SIG-M5 (cell line): ENCODE results near the gene PIP5K1A.
"Not testable (repeated sequence)": the region's sequence is repeated elsewhere in the genome, so short reads cannot be mapped to it uniquely, and the experiment has no call there.

Experiments used
- DNase-seq: peaks from one replicate; lab custom pipeline; 2025; lab: John Stamatoyannopoulos, UW

Gene PIP5K1A

DNA sequence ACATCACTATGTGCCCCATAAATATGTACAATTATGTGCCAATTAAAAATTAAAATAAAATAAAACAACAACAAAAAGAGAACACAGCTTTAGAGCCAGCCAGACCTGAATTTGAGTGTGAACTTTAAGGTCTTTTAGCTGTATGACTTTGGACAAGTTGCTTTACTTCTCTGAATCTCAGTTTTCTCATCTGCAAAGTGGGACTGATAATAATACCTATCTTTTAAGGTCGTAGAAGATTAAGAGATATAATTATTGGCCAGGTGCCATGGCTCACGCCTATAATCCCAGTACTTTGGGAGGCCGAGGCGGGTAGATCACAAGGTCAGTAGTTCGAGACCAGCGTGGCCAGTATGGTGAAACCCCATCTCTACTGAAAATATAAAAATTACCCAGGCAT is 5.0 kb upstream of the PIP5K1A start:
- no peak for DNase-seq

DNA sequence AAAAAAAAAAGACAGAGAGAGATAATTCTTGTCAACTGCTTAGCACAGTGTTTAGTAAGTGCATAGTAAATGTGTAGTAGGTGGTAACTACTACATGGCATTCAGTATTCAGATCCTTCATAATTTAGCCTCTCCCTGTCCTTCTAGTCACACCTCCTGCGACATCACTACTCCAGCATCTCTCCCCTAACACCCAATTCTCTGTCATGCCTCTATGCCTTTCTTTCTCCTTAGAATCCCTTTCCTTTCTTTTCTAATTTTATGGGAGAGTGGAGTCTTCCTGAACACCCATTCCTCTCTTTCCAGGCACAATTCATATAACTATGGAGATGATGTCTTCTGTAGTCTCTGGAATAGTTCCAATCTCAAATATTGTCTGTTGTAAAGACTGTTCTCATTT is 4.5 kb upstream of the PIP5K1A start:
- no peak for DNase-seq

DNA sequence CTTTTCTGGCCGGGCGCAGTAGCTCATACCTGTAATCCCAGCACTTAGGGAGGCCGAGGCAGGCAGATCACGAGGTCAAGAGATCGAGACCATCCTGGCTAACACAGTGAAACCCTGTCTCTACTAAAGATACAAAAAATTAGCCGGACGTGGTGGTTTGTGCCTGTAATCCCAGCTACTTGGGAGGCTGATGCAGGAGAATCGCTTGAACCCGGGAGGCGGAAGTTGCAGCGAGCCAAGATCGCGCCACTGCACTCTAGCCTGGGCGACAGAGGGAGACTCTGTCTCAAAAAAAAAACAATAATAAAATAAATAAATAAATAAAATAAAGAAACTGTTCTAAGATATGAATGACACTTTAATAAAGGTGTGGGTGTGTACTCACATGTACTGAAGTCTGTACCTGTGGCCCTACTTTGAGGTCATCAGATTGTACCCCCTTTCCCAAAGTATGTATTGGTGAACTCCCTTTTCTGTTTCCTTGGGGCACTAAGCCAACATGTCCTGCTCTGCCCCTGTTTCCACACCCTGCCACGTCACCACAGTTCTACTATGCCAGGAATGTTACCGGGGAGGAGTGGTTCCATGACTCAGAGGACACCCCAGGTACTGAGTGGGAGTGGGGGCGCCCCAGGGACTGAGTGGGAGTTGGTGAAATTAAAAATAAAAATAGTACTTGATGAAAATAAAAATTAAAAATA is 3.3 kb upstream of the PIP5K1A start:
- DNase-seq: not testable (repeated sequence)

DNA sequence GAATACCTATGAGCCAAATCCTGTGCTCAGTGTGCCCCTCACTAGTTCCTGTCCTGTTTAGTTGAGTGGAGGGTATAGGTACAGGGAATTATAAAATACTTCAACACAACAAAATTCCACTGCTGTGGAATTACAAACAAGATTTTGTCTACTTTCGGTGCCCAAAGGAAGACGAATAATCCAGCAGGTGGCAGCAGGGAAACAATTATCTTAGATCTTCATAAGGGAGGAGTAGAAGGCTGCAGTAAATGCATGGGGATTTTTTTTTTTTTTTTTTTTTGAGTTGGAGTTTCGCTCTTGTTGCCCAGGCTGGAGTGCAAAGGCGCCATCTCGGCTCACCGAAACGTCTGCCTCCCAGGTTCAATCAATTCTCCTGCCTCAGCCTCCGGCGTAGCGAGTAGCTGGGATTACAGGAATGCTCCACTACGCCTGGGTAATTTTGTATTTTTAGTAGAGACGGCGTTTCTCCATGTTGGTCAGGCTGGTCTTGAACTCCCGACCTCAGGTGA is 2.0 kb upstream of the PIP5K1A start:
- DNase-seq: peak; percentile 54

GRCh38 chr1:151197863-151198253 is 494 bp upstream of the PIP5K1A start:
- DNase-seq: no peak

GRCh38 chr1:151199873-151200581 is 1.7 kb downstream of the PIP5K1A start:
- no peak for DNase-seq

GRCh38 chr1:151205381-151205965 is 7.1 kb downstream of the PIP5K1A start:
- not testable (repeated sequence) for DNase-seq

- DNase-seq: no peak
Observed at GRCh38 chr1:151210830-151211229, 12.5 kb downstream of the PIP5K1A start.

DNA sequence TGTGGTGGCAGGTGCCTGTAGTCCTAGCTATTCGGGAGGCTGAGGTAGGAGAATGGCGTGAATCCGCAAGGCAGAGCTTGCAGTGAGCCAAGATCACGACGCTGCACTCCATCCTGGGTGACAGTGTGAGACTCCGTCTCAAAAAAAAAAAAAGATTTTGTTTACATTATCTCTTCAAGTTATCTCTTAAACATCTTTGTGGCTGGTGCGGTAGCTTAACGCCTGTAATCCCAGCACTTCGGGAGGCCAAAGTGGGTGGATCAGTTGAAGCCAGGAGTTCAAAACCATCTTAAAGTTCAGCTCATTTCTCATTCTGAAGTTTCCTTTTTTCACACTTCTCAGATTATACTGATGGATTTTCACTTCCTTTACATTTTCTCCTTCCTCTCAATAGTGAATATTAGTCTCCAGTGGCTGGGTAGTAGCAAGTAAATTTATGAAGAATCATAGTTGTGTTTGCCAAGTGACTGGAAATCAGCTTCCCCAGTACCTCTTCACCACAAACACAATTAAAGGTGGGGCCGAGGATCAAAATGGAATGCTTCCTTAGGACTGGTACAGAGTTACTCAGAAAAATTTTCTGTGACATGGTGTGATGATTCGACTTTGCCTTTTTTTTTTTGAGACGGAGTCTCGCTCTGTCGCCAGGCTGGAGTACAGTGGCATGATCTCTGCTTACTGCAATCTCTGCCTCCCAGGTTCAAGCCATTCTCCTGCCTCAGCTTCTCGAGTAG is 13.8 kb downstream of the PIP5K1A start:
- no peak for DNase-seq

DNA sequence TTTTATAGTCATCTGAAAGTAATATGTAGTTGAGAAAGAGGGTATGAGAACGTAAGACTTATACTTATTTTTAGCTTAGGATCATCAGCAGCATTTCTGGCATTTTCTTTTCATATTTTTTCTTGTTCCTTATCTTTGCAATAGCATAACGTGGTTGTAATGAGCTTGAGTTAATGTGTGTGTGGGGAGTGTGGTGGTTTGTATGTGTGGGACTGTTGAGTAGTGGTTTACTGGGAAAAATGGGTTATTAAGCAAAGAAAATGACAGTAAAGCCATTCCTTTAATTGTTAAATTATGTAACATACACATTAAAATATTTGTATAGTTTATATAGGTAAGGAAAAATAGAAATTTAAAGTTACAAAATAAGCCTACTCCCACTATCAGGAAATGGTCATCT is 15.2 kb downstream of the PIP5K1A start:
- DNase-seq: no peak

- DNase-seq: no peak
Observed at GRCh38 chr1:151221616-151222015, 23.3 kb downstream of the PIP5K1A start.

DNA sequence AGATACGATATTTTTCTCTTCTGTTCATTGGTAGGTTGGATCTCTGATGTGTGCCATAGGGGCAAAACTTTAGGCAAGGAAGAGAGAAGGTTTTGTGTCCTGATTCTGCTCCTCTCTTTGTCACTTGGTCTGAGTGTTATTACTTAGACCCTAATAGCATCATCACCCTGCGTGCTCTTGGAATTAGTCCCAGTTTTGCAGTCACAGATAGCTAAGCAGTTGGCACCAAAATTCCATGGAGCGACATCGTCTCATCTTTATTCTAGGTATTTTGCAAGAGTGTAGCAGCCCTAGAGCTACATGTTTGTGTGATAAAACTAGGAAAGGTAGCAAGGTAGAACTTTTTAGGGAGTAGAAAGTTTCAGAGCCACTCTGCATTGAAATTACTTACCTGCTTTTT is 23.8 kb downstream of the PIP5K1A start:
- DNase-seq: no peak

GRCh38 chr1:151235235-151235634 is 36.9 kb downstream of the PIP5K1A start:
- no peak for DNase-seq

GRCh38 chr1:151237678-151238466 is 39.5 kb downstream of the PIP5K1A start:
- DNase-seq: no peak

DNA sequence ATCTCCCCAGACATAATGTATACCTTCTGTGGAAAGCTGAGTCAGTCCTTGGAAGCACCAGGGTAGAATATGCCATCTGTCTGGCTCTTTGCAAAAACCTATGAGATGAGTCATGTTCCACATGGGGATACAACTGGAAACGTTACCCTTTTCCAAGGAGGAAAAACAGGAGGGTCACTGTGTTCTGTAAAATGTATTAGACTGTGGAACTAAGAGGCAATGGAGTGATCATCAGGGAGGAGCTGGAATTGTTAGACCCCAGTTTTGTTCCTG is 40.1 kb downstream of the PIP5K1A start:
- DNase-seq: no peak

DNA sequence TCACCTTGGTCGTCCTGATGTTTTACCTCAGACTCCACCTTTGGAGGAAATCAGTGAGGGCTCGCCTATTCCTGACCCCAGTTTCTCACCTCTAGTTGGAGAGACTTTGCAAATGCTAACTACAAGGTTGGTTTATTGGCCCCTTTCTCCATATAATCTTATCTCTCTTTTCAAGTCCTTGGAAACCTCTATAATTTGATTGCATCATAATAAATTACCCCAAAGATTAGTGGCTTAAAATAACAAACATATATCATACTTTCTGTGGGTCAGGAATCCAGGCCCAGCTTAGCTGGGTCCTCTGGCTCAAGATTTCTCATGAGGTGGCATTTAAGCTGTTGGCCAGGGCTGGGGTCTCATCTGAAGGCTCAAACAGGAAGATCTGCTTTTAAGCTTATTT is 44.1 kb downstream of the PIP5K1A start:
- DNase-seq: no peak

DNA sequence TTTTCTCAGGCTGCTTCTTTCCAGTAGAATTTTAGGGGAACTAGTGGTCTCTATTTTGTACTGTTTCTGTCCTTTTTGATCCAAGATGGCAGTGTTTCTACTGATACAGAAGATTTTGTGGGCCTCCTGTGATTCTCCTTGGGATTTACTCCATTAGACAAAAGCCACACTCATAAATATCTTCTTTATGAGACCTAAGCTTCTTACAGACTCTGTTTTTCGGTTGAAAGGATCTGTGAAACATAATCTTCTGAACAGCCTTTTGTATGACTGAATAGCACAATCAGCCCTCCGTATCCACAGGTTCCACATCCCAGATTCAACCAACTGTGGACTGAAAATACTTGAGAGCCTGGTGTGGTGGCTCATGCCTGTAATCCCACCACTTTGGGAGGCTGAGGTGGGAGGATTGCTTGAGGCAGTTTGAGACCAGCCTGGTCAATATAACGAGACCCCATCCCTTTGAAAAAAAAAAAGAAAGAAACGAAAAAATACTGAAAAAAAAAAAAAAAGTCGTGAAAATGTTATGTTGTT is 45.4 kb downstream of the PIP5K1A start:
- no peak for DNase-seq

GRCh38 chr1:151246786-151247185 is 48.4 kb downstream of the PIP5K1A start:
- no peak for DNase-seq

- DNase-seq: peak; percentile 89
Observed at GRCh38 chr1:151251656-151252470, 53.5 kb downstream of the PIP5K1A start.
